Esophagus muscularis mucosa (tissue), 4 donors: ENCODE measurements around the gene ANKRD39. TPM values are rescaled to one million over a fixed set of nuclear protein-coding genes. Genes with fewer than 3 reads are reported as not detected.

Experiments used
- DNase-seq: peaks from one replicate; pipeline ENCODE4 v3.0.0-alpha.2; 2017; ENCODE audit errors: extremely low spot score
- H3K27ac ChIP-seq, 4 donors: fragments of 200-600 bp; sonication (generic); replicated peaks in 1 of 4; 1 replicate in 3 of 4; 2 replicates in 1 of 4; pipeline ENCODE4 v1.5.1; 2016 to 2019; ENCODE audit warnings: mild to moderate bottlenecking in 1 of 4
- H3K27me3 ChIP-seq, 4 donors: fragments of 200-600 bp; sonication (generic); one replicate each; pipeline versions ENCODE4 v1.5.1 to v1.6.0; 2016 to 2019
- H3K36me3 ChIP-seq, 4 donors: fragments of 200-600 bp; sonication (generic); one replicate each; pipeline ENCODE4 v1.5.1; 2016 to 2019
- H3K4me1 ChIP-seq, 4 donors: fragments of 200-600 bp; sonication (generic); one replicate each; pipeline ENCODE4 v1.5.1; 2016 to 2019
- H3K4me3 ChIP-seq, 4 donors: fragments of 200-600 bp; sonication (generic); 1 replicate in 2 of 4; 2 replicates in 2 of 4; pipeline ENCODE4 v1.5.1; 2016 to 2019; ENCODE audit warnings: mild to moderate bottlenecking in 4 of 4, moderate library complexity in 1 of 4
- H3K9me3 ChIP-seq, 4 donors: fragments of 200-600 bp; sonication (generic); 1 replicate in 3 of 4; 2 replicates in 1 of 4; pipeline ENCODE4 v1.5.1; 2016 to 2019
- CTCF ChIP-seq, 3 experiments: fragments of 200-600 bp in 2 of 3; fragments of 450-650 bp in 1 of 3; sonication (generic) in 2 of 3; IDR thresholded peaks; one replicate each; pipeline ENCODE4 v1.5.1; 2017 to 2019; ENCODE audit warnings: antibody characterized with exemption in 3 of 3, mild to moderate bottlenecking in 2 of 3, moderate library complexity in 1 of 3
- EP300 ChIP-seq: sonication (generic); formaldehyde crosslinking; IDR thresholded peaks from one replicate; pipeline ENCODE4 v1.6.1; 2017; ENCODE audit warnings: antibody characterized with exemption
- POLR2A ChIP-seq: fragments of 450-650 bp; IDR thresholded peaks from one replicate; pipeline ENCODE4 v1.6.1; 2017; ENCODE audit warnings: antibody characterized with exemption, moderate library complexity, mild to moderate bottlenecking, low read depth
- POLR2AphosphoS5 ChIP-seq, 2 donors: sonication (generic); formaldehyde crosslinking; IDR thresholded peaks; one replicate each; pipeline ENCODE4 v1.6.1; 2017; ENCODE audit warnings: antibody characterized with exemption in 2 of 2
- WGBS: methylation state at CpG from one replicate; pipeline ENCODE4 v1.1.5; 2018; 5-methylcytosine and 5-hydroxymethylcytosine counted together
- intact Hi-C: fragments of 100-400 bp; cut with DNase I; formaldehyde crosslinking; loops from one replicate; pipeline ENCODE4 v1.15.1; 2023
- total RNA-seq, 4 donors: library from RNA; depleted of rRNA; stranded (reverse); fragments of >200 nt; gene quantifications; one replicate each; pipeline versions ENCODE4 v1.1.0 to v1.2.1, GENCODE V29; 2016

Gene ANKRD39
- total RNA-seq, 4 donors from 2014 or later: 12.4 to 17.2 (median 14.7) TPM

- DNase-seq: no peak
- H3K36me3 ChIP-seq: peaks cover 11 to 53% (median 46%) of the 10 kb centered on the region in 4 donors
Observed at GRCh38 chr2:96801786-96802595, 55.8 kb downstream of the ANKRD39 start.

GRCh38 chr2:96801005-96801785 is 56.6 kb downstream of the ANKRD39 start:
- Histone ChIP-seq H3K27ac (no peak overlapping the region), H3K36me3 (peaks cover 11 to 53% (median 48%) of the 10 kb centered on the region in 4 donors), H3K27me3 (no peaks in the 10 kb centered on the region), H3K4me3 (no peak overlapping the region), H3K9me3 (no peaks in the 10 kb centered on the region), H3K4me1 (peaks cover 5 to 10% (median 7%) of the 10 kb centered on the region in 4 donors)
- TF ChIP-seq EP300: no peak
- TF ChIP-seq CTCF (IDR thresholded peaks at IDR 0.05): peak; percentile 78 to 93 (median 90)
- no peak for TF ChIP-seq POLR2A
- peak; percentile 31 to 48 for TF ChIP-seq POLR2AphosphoS5 (IDR thresholded peaks at IDR 0.05)
- intact Hi-C loops: loop anchor here (2.0 kb wide), 1 partner anchor 40 kb away; the partner anchor contains the start of gene CNNM4
- DNase-seq: no peak
- WGBS: 49% methylated on average over 14 of the region's 15 CpGs

More at GRCh38 chr2:96801786-96802595, 55.8 kb downstream of the ANKRD39 start:
- H3K4me1 ChIP-seq: peaks cover 5 to 10% (median 7%) of the 10 kb centered on the region in 4 donors
- H3K4me3 ChIP-seq: no peak overlapping the region
- TF ChIP-seq EP300 (no peak), POLR2A (no peak), CTCF (IDR thresholded peaks at IDR 0.05) (no peak), POLR2AphosphoS5 (IDR thresholded peaks at IDR 0.05) (no peak)
- no peak overlapping the region for H3K27ac ChIP-seq
- 86% methylated on average over 10 of the region's 10 CpGs for WGBS
- intact Hi-C loops: loop anchor here (2.0 kb wide), 1 partner anchor 41 kb away; the partner anchor contains the start of gene CNNM4
- no peaks in the 10 kb centered on the region for H3K27me3 ChIP-seq
- H3K9me3 ChIP-seq: no peaks in the 10 kb centered on the region

- no peak overlapping the region for H3K4me3 ChIP-seq
Observed at GRCh38 chr2:96800061-96801004, 57.5 kb downstream of the ANKRD39 start.

More at GRCh38 chr2:96800061-96801004, 57.5 kb downstream of the ANKRD39 start:
- DNase-seq: no peak
- TF ChIP-seq EP300 (no peak), CTCF (IDR thresholded peaks at IDR 0.05) (no peak), POLR2A (no peak), POLR2AphosphoS5 (IDR thresholded peaks at IDR 0.05) (no peak)
- Histone ChIP-seq H3K36me3 (peaks cover 11 to 53% (median 48%) of the 10 kb centered on the region in 4 donors), H3K27me3 (no peaks in the 10 kb centered on the region), H3K4me1 (peaks cover 5 to 10% (median 7%) of the 10 kb centered on the region in 4 donors), H3K27ac (no peak overlapping the region), H3K9me3 (no peaks in the 10 kb centered on the region)
- intact Hi-C loops: loop anchor here (2.0 kb wide), 1 partner anchor 40 kb away; the partner anchor contains the start of gene CNNM4
- WGBS: 88% methylated on average over 15 of the region's 27 CpGs
